Neural cell (in vitro differentiated cells): ENCODE measurements around the gene RRBP1. TPM values are rescaled to one million over a fixed set of nuclear protein-coding genes. Genes with fewer than 3 reads are reported as not detected.

ENCODE experiments used
- H2AFZ ChIP-seq: fragments of 200-600, 300-800 bp; sonication (generic), shearing (Covaris generic); 2 replicates; pipeline ENCODE4 v1.6.0; 2014; ENCODE audit warnings: low read depth, mild to moderate bottlenecking, antibody characterized with exemption, low read length, moderate library complexity
- H3F3A ChIP-seq: fragments of 200-600 bp; shearing (Covaris generic); 2 replicates; pipeline ENCODE4 v1.6.1; 2016; ENCODE audit warnings: mild to moderate bottlenecking, moderate library complexity, mixed read lengths, antibody characterized with exemption, low read length; ENCODE audit not compliant: insufficient read depth, poor library complexity, severe bottlenecking
- H3K27ac ChIP-seq: fragments of 200-600, 300-800 bp; sonication (generic), shearing (Covaris generic); 2 replicates; pipeline ENCODE4 v1.5.1; 2014; ENCODE audit warnings: mild to moderate bottlenecking, low read length, moderate library complexity
- H3K27me3 ChIP-seq: fragments of 300-800, 200-600 bp; sonication (generic), shearing (Covaris generic); 2 replicates; pipeline ENCODE4 v1.6.0; 2014; ENCODE audit warnings: mild to moderate bottlenecking, low read depth, low read length, moderate library complexity; ENCODE audit not compliant: insufficient read depth
- H3K36me3 ChIP-seq: fragments of 300-800, 200-600 bp; sonication (generic), shearing (Covaris generic); 2 replicates; pipeline ENCODE4 v1.5.1; 2014; ENCODE audit warnings: mild to moderate bottlenecking, antibody characterized with exemption, low read length, moderate library complexity; ENCODE audit not compliant: insufficient read depth
- H3K4me2 ChIP-seq: fragments of 300-800, 200-600 bp; sonication (generic), shearing (Covaris generic); 2 replicates; pipeline ENCODE4 v1.6.0; 2014; ENCODE audit warnings: mild to moderate bottlenecking, low read length
- H3K4me3 ChIP-seq: fragments of 300-800, 200-600 bp; sonication (generic), shearing (Covaris generic); 2 replicates; pipeline ENCODE4 v1.5.1; 2014; ENCODE audit warnings: mild to moderate bottlenecking, low read length, moderate library complexity
- H3K79me2 ChIP-seq: fragments of 200-600 bp; shearing (Covaris generic); replicated peaks from 2 replicates; pipeline ENCODE4 v1.6.0; 2014; ENCODE audit warnings: mild to moderate bottlenecking, low read length, moderate library complexity; ENCODE audit not compliant: insufficient read depth
- H3K9ac ChIP-seq: fragments of 300-800, 200-600 bp; sonication (generic), shearing (Covaris generic); 2 replicates; pipeline ENCODE4 v1.6.1; 2016; ENCODE audit warnings: mild to moderate bottlenecking, low read length, mixed read lengths
- H3K9me2 ChIP-seq: fragments of 200-600 bp; shearing (Covaris generic); 2 replicates; pipeline ENCODE4 v1.6.1; 2016; ENCODE audit warnings: mild to moderate bottlenecking, low read length, mixed read lengths; ENCODE audit not compliant: insufficient read depth
- H3K9me3 ChIP-seq: fragments of 200-600, 300-800 bp; sonication (generic), shearing (Covaris generic); 2 replicates; pipeline ENCODE4 v1.6.1; 2016; ENCODE audit warnings: mild to moderate bottlenecking, mixed run types, low read length, moderate library complexity, mixed read lengths
- H4K20me1 ChIP-seq: fragments of 200-600 bp; shearing (Covaris generic); 2 replicates; pipeline ENCODE4 v1.6.1; 2016; ENCODE audit warnings: mild to moderate bottlenecking, mixed run types; ENCODE audit not compliant: insufficient read depth
- EP300 ChIP-seq: fragments of 450-650 bp; conservative IDR thresholded peaks from 2 replicates; pipeline ENCODE4 v1.6.1; 2014; ENCODE audit warnings: antibody characterized with exemption, mild to moderate bottlenecking, moderate library complexity; ENCODE audit not compliant: poor library complexity, severe bottlenecking
- EZH2 ChIP-seq: fragments of 200-600, 300-800 bp; shearing (Covaris generic), sonication (generic); IDR thresholded peaks from 2 replicates; pipeline ENCODE4 v1.6.1; 2014; ENCODE audit warnings: antibody characterized with exemption, low read length, borderline replicate concordance, mild to moderate bottlenecking; ENCODE audit not compliant: insufficient read depth, poor library complexity, severe bottlenecking
- MXI1 ChIP-seq: fragments of 450-650 bp; conservative IDR thresholded peaks from 2 replicates; pipeline ENCODE4 v1.6.1; 2014; ENCODE audit warnings: antibody characterized with exemption, mild to moderate bottlenecking; ENCODE audit not compliant: poor library complexity, severe bottlenecking
- POLR2AphosphoS5 ChIP-seq: IDR thresholded peaks from 2 replicates; pipeline ENCODE4 v1.6.1; 2012
- RAD21 ChIP-seq: fragments of 450-650 bp; conservative IDR thresholded peaks from 2 replicates; pipeline ENCODE4 v1.6.1; 2014; ENCODE audit warnings: antibody characterized with exemption, mild to moderate bottlenecking, moderate library complexity
- REST ChIP-seq: IDR thresholded peaks from 2 replicates; pipeline ENCODE4 v1.6.1; 2012; ENCODE audit warnings: borderline replicate concordance
- SMC3 ChIP-seq: fragments of 450-650 bp; conservative IDR thresholded peaks from 2 replicates; pipeline ENCODE4 v1.6.1; 2014; ENCODE audit warnings: antibody characterized with exemption, mild to moderate bottlenecking, moderate library complexity; ENCODE audit not compliant: poor library complexity
- TAF1 ChIP-seq: IDR thresholded peaks from 2 replicates; pipeline ENCODE4 v1.6.1; 2012; ENCODE audit warnings: low read depth
- polyA plus RNA-seq: library from polyadenylated mRNA; depleted of rRNA; stranded (reverse); fragments of >200 nt; gene quantifications from 2 replicates; pipeline ENCODE4 v1.2.3, GENCODE V29; 2014
- TF ChIP-seq, protein P1 (sequence below): fragments of 450-650 bp; IDR thresholded peaks from 2 replicates; pipeline ENCODE4 v1.5.1; 2014; ENCODE audit warnings: antibody characterized with exemption, mild to moderate bottlenecking, moderate library complexity; ENCODE audit not compliant: poor library complexity, severe bottlenecking

Gene RRBP1
- polyA plus RNA-seq, 1 donor from 2014 or later = 2.2 TPM

GRCh38 chr20:17570347-17571152 lies 111.5 kb downstream of the RRBP1 start:
- Histone ChIP-seq H3K4me3 (peak overlapping the region; percentile 100), H3K79me2 (peaks cover 49% of the 10 kb centered on the region), H3K9ac (peak overlapping the region; percentile 99), H3K36me3 (no peaks in the 10 kb centered on the region), H3K27me3 (peaks cover 3% of the 10 kb centered on the region), H3K4me2 (peak overlapping the region; percentile 99), H3K9me3 (no peaks in the 10 kb centered on the region), H4K20me1 (peaks cover 15% of the 10 kb centered on the region), H2AFZ (peak overlapping the region; percentile 95), H3F3A (peaks cover 4% of the 10 kb centered on the region), H3K9me2 (no peaks in the 10 kb centered on the region), H3K27ac (peak overlapping the region; percentile 96)
- TF ChIP-seq TAF1 (peak; percentile 43), REST (no peak), POLR2AphosphoS5 (peak; percentile 46)

DNA sequence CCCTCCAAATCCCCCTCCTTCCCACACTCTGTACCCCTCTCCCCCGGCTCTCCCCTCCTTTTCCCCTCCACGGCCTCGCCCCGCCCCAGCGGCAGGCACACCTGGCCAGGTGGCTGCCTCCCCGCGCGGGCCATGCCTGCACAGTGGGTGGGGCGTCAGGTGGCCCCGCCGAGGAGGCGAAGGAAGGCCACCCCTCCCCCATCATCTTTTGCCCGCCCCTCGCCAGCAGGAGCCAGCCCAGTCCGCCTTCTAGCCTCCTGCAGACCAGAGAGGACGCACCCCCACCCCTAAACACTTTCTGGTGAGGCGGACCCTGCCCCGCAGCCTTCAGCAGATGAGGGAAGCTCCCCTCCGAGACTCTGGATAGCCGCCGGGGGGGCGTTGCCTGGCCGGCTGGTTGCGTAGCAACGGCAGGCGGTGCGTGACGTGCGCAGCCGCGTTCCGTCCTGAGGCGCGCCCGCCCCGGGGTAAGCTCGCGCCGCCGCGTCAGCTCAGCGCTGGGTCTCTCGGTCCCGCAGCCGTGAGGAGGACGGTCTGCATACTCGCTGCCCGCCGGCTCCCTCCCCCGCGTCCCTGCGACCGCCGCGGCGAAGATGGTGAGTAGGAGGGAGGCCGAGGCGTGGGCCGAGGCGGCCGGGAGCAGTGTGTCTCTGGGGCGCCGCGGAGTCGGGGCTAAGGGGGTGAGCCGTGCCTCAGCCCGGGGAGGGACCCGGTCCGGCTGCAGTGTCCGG lies 112.3 kb downstream of the RRBP1 start, which contains the start of gene DSTN:
Gene DSTN, plus strand, starts transcription at position 460 of the 731 bp plus-strand sequence. Its CDS starts 134 bp downstream, at position 594.
- Histone ChIP-seq H3K27me3 (peaks cover 3% of the 10 kb centered on the region), H2AFZ (peak within 1 kb of the TSS; percentile 95), H3F3A (peaks cover 4% of the 10 kb centered on the region), H3K9ac (peak within 1 kb of the TSS; percentile 99), H3K36me3 (no peaks in the 10 kb centered on the region), H3K79me2 (peaks cover 41% of the 10 kb centered on the region), H3K4me3 (peak within 1 kb of the TSS; percentile 100), H3K4me2 (peak within 1 kb of the TSS; percentile 99), H3K27ac (peak within 1 kb of the TSS; percentile 96), H3K9me3 (no peaks in the 10 kb centered on the region), H4K20me1 (peaks cover 15% of the 10 kb centered on the region), H3K9me2 (no peaks in the 10 kb centered on the region)
- TF ChIP-seq, protein P1, sequence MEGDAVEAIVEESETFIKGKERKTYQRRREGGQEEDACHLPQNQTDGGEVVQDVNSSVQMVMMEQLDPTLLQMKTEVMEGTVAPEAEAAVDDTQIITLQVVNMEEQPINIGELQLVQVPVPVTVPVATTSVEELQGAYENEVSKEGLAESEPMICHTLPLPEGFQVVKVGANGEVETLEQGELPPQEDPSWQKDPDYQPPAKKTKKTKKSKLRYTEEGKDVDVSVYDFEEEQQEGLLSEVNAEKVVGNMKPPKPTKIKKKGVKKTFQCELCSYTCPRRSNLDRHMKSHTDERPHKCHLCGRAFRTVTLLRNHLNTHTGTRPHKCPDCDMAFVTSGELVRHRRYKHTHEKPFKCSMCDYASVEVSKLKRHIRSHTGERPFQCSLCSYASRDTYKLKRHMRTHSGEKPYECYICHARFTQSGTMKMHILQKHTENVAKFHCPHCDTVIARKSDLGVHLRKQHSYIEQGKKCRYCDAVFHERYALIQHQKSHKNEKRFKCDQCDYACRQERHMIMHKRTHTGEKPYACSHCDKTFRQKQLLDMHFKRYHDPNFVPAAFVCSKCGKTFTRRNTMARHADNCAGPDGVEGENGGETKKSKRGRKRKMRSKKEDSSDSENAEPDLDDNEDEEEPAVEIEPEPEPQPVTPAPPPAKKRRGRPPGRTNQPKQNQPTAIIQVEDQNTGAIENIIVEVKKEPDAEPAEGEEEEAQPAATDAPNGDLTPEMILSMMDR = no peak
- peak; percentile 69 for TF ChIP-seq MXI1
- peak; percentile 72 for TF ChIP-seq REST
- TF ChIP-seq POLR2AphosphoS5 = peak; percentile 97
- no peak for TF ChIP-seq RAD21
- TF ChIP-seq TAF1 = peak; percentile 51
- no peak for TF ChIP-seq EZH2
- TF ChIP-seq SMC3 = no peak
- TF ChIP-seq EP300 = peak; percentile 38
